Sigmoid colon (tissue), 7 donors: ENCODE data around the gene LOXHD1. TPM values are rescaled to one million over a fixed set of nuclear protein-coding genes. Genes with fewer than 3 reads are reported as not detected.

Source experiments
- DNase-seq: peaks from one replicate; pipeline ENCODE4 v3.0.0-alpha.2; 2019
- H3K27ac ChIP-seq, 4 donors: fragments of 200-600 bp; sonication (generic); one replicate each; pipeline ENCODE4 v1.5.1; 2016 to 2019; ENCODE audit warnings: mild to moderate bottlenecking in 1 of 4
- H3K27me3 ChIP-seq, 3 donors: fragments of 200-600 bp; sonication (generic); one replicate each; pipeline ENCODE4 v1.5.1; 2019; ENCODE audit warnings: mild to moderate bottlenecking in 1 of 3
- H3K36me3 ChIP-seq, 4 donors: fragments of 200-600 bp; sonication (generic); one replicate each; pipeline ENCODE4 v1.5.1; 2016 to 2019
- H3K4me1 ChIP-seq, 4 donors: fragments of 200-600 bp; sonication (generic); one replicate each; pipeline ENCODE4 v1.5.1; 2017 to 2019
- H3K4me3 ChIP-seq, 4 donors: fragments of 200-600 bp; sonication (generic); one replicate each; pipeline ENCODE4 v1.5.1; 2017 to 2019; ENCODE audit warnings: mild to moderate bottlenecking in 2 of 4, moderate library complexity in 1 of 4
- H3K9me3 ChIP-seq, 4 donors: fragments of 200-600 bp in 3 of 4; sonication (generic) in 3 of 4; one replicate each; pipeline versions ENCODE4 v1.5.1 to v1.6.1; 2013 to 2019
- CTCF ChIP-seq, 4 experiments: fragments of 450-650 bp in 3 of 4; fragments of 200-600 bp in 1 of 4; IDR thresholded peaks; one replicate each; pipeline ENCODE4 v1.5.1; 2016 to 2019; ENCODE audit warnings: antibody characterized with exemption in 4 of 4, mild to moderate bottlenecking in 3 of 4, moderate library complexity in 2 of 4
- EP300 ChIP-seq, 4 donors: sonication (generic); formaldehyde crosslinking; IDR thresholded peaks; one replicate each; pipeline ENCODE4 v1.6.1; 2017; ENCODE audit warnings: antibody characterized with exemption in 4 of 4
- POLR2A ChIP-seq, 2 donors: fragments of 450-650 bp; IDR thresholded peaks; one replicate each; pipeline ENCODE4 v1.6.1; 2016; ENCODE audit warnings: antibody characterized with exemption in 2 of 2, mild to moderate bottlenecking in 2 of 2, moderate library complexity in 2 of 2
- POLR2AphosphoS5 ChIP-seq, 4 donors: sonication (generic); formaldehyde crosslinking; IDR thresholded peaks; one replicate each; pipeline ENCODE4 v1.6.1; 2017; ENCODE audit warnings: antibody characterized with exemption in 4 of 4
- WGBS, 2 donors: extraction: QIAGEN DNeasy Blood & Tissue Kit; methylation state at CpG; one replicate each; pipeline ENCODE4 v1.1.7; 2013; 5-methylcytosine and 5-hydroxymethylcytosine counted together
- intact Hi-C: fragments of 100-400 bp; cut with DNase I; formaldehyde crosslinking; loops from one replicate; pipeline ENCODE4 v1.15.1; 2023
- polyA plus RNA-seq, 3 donors: library from polyadenylated mRNA; stranded (reverse); fragments of 200-250 nt; gene quantifications; one replicate each; pipeline ENCODE4 v1.2.3, GENCODE V29; 2013
- total RNA-seq, 4 donors: library from RNA; depleted of rRNA; stranded (reverse); fragments of >200 nt; gene quantifications; one replicate each; pipeline ENCODE4 v1.1.0, GENCODE V29; 2016
- donor health status: healthy with polysubstance abuse.
- donor health status: Bipolar disorder and iron deficiency.
- donor health status: healthy.

LOXHD1 gene
- total and polyA plus RNA-seq, 7 donors: 0.06 to 0.28 (median 0.27) TPM; not detected in 4

GRCh38 chr18:46574743-46575115, 82.3 kb downstream of the LOXHD1 start:
- DNase-seq: no peak
- WGBS, 2 donors: 55 to 80% methylated on average over 2 of the region's 2 CpGs
- TF ChIP-seq CTCF (IDR thresholded peaks at IDR 0.05): no peak
- no peak for TF ChIP-seq POLR2AphosphoS5 (IDR thresholded peaks at IDR 0.05)
- TF ChIP-seq EP300 (IDR thresholded peaks at IDR 0.05): no peak
- no peak for TF ChIP-seq POLR2A (IDR thresholded peaks at IDR 0.05)

GRCh38 chr18:46574000-46574742, 82.8 kb downstream of the LOXHD1 start:
- no peak for DNase-seq
- Histone ChIP-seq H3K27me3 (no peaks in the 10 kb centered on the region), H3K9me3 (no peaks in the 10 kb centered on the region), H3K27ac (no peak overlapping the region), H3K4me3 (no peak overlapping the region), H3K4me1 (no peaks in the 10 kb centered on the region), H3K36me3 (no peaks in the 10 kb centered on the region)
- intact Hi-C loops: no loop called here
- 86 to 96% methylated on average over 4 of the region's 4 CpGs for WGBS, 2 donors
- TF ChIP-seq CTCF (IDR thresholded peaks at IDR 0.05) (no peak), POLR2A (IDR thresholded peaks at IDR 0.05) (no peak), EP300 (IDR thresholded peaks at IDR 0.05) (no peak)

More at GRCh38 chr18:46574743-46575115, 82.3 kb downstream of the LOXHD1 start:
- Histone ChIP-seq H3K4me1 (no peaks in the 10 kb centered on the region), H3K27me3 (no peaks in the 10 kb centered on the region), H3K36me3 (no peaks in the 10 kb centered on the region), H3K4me3 (no peak overlapping the region), H3K9me3 (no peaks in the 10 kb centered on the region), H3K27ac (no peak overlapping the region)
- intact Hi-C loops: no loop called here

DNA sequence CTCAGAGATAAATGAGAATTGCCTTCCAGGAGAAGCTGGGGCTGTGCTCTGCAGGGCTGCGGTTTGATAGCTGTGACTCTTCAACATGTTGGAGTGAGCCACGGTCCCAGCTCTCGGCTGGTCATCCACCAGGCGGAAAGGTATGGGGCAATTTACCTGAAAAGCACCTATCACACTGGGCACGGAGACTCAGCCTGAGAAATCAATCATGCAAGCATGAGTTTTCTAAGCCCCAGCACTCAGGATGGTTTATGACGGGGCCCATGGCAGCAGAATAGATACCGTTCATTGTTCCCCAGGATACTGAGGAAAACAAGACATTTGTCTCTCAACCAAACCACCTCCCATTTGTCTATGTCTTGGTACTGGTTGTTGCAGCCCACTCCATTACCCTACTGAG, 83.9 kb downstream of the LOXHD1 start:
- WGBS, 2 donors: 84 to 88% methylated on average over 7 of the region's 7 CpGs
- intact Hi-C loops: no loop called here

GRCh38 chr18:46571756-46572155, 85.3 kb downstream of the LOXHD1 start:
- Histone ChIP-seq H3K9me3 (no peaks in the 10 kb centered on the region), H3K36me3 (no peaks in the 10 kb centered on the region), H3K4me1 (no peaks in the 10 kb centered on the region), H3K4me3 (no peak overlapping the region), H3K27me3 (no peaks in the 10 kb centered on the region), H3K27ac (no peak overlapping the region)
- DNase-seq: no peak
- TF ChIP-seq CTCF (IDR thresholded peaks at IDR 0.05) (no peak), POLR2A (IDR thresholded peaks at IDR 0.05) (no peak), EP300 (IDR thresholded peaks at IDR 0.05) (no peak), POLR2AphosphoS5 (IDR thresholded peaks at IDR 0.05) (no peak)
- 70 to 86% methylated on average over 6 of the region's 6 CpGs for WGBS, 2 donors
- intact Hi-C loops: no loop called here

More for the DNA sequence above, 83.9 kb downstream of the LOXHD1 start:
- H3K4me3 ChIP-seq: no peak overlapping the region
- H3K27me3 ChIP-seq: no peaks in the 10 kb centered on the region
- no peak for TF ChIP-seq POLR2AphosphoS5 (IDR thresholded peaks at IDR 0.05)
- no peak for TF ChIP-seq CTCF (IDR thresholded peaks at IDR 0.05)
- no peak for TF ChIP-seq EP300 (IDR thresholded peaks at IDR 0.05)
- TF ChIP-seq POLR2A (IDR thresholded peaks at IDR 0.05): no peak
- DNase-seq: no peak
- H3K9me3 ChIP-seq: no peaks in the 10 kb centered on the region
- H3K36me3 ChIP-seq: no peaks in the 10 kb centered on the region
- no peak overlapping the region for H3K27ac ChIP-seq
- H3K4me1 ChIP-seq: no peaks in the 10 kb centered on the region

GRCh38 chr18:46570666-46571065, 86.4 kb downstream of the LOXHD1 start:
- no peak for DNase-seq
- Histone ChIP-seq H3K27me3 (no peaks in the 10 kb centered on the region), H3K4me3 (no peak overlapping the region), H3K4me1 (no peaks in the 10 kb centered on the region), H3K9me3 (no peaks in the 10 kb centered on the region), H3K27ac (no peak overlapping the region), H3K36me3 (no peaks in the 10 kb centered on the region)
- TF ChIP-seq POLR2AphosphoS5 (IDR thresholded peaks at IDR 0.05) (no peak), POLR2A (IDR thresholded peaks at IDR 0.05) (no peak), CTCF (IDR thresholded peaks at IDR 0.05) (no peak), EP300 (IDR thresholded peaks at IDR 0.05) (no peak)
- intact Hi-C loops: no loop called here
- 82 to 94% methylated on average over 6 of the region's 6 CpGs for WGBS, 2 donors
